ENCODE measurements around the gene DTNA.
"Not testable (repeated sequence)": the region's sequence is repeated elsewhere in the genome, so short reads cannot be mapped to it uniquely, and the experiment has no call there.

The DTNA gene

GRCh38 chr18:34913837-34914661 lies 204.0 kb downstream of the DTNA start:
- Mint-ChIP-seq H3K4me3 (no peak overlapping the region), H3K9me3 (no peaks in the 10 kb centered on the region), H3K27ac (no peak overlapping the region), H3K27me3 (peaks cover 2% of the 10 kb centered on the region), H3K4me1 (ENCODE audit: low read depth) (peaks cover 5% of the 10 kb centered on the region), H3K36me3 (ENCODE audit: low read depth) (no peaks in the 10 kb centered on the region)
- no peak for DNase-seq

- DNase-seq, result no peak
- Mint-ChIP-seq H3K4me1 (ENCODE audit: low read depth) (peaks cover under 1% of the 10 kb centered on the region), H3K27me3 (peaks cover 2% of the 10 kb centered on the region), H3K36me3 (ENCODE audit: low read depth) (no peaks in the 10 kb centered on the region), H3K4me3 (no peak overlapping the region), H3K27ac (no peak overlapping the region), H3K9me3 (no peaks in the 10 kb centered on the region)
Measured at GRCh38 chr18:34915046-34915445, 204.9 kb downstream of the DTNA start.

DNA sequence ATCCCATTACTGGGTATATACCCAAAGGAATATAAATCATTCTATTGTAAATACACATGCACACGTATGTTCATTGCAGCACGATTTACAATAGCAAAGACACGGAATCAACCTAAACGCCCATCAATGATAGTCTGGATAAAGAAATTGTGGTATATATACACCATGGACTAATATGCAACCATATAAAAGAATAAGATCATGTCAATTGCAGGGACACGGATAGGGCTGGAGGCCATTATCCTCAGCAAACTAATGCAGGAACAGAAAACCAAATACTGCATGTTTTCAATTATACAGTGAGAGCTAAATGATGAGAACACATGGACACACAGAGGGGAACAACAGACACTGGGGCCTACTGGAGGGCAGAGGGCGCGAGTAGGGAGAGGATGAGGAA lies 206.4 kb downstream of the DTNA start:
- not testable (repeated sequence) for H3K4me3 Mint-ChIP-seq; H3K27ac Mint-ChIP-seq; H3K27me3 Mint-ChIP-seq; H3K36me3 Mint-ChIP-seq (ENCODE audit: low read depth); H3K9me3 Mint-ChIP-seq; H3K4me1 Mint-ChIP-seq (ENCODE audit: low read depth); DNase-seq

DNA sequence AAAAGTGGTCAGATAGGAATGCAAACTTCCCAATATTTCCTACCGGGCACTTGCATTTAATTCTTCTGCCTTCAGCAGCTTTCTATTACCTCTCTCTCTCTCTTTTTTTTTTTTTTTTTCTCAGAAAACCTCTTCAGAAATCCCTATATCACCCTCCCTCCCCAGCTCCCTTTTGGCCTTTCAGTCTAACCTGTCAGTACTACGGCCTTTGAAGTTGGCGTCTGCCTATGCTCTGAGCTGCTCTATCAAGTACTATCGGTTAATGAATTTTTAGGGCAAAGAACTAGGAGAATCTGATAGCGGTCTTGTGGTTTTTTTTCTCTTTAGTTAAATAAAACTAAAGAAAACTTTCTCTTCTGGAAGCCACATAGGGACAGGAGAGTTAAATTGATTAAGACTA lies 208.8 kb downstream of the DTNA start:
- Mint-ChIP-seq H3K27me3 (peaks cover 11% of the 10 kb centered on the region), H3K4me1 (ENCODE audit: low read depth) (no peaks in the 10 kb centered on the region), H3K4me3 (no peak overlapping the region), H3K9me3 (no peaks in the 10 kb centered on the region), H3K36me3 (ENCODE audit: low read depth) (no peaks in the 10 kb centered on the region), H3K27ac (no peak overlapping the region)
- no peak for DNase-seq

GRCh38 chr18:34921226-34921625 lies 211.1 kb downstream of the DTNA start:
- Mint-ChIP-seq H3K4me1 (ENCODE audit: low read depth) (no peaks in the 10 kb centered on the region), H3K27ac (no peak overlapping the region), H3K36me3 (ENCODE audit: low read depth) (no peaks in the 10 kb centered on the region), H3K27me3 (peaks cover 9% of the 10 kb centered on the region), H3K9me3 (no peaks in the 10 kb centered on the region), H3K4me3 (no peak overlapping the region)
- no peak for DNase-seq

- Mint-ChIP-seq H3K27me3 (peaks cover 9% of the 10 kb centered on the region), H3K36me3 (ENCODE audit: low read depth) (no peaks in the 10 kb centered on the region), H3K4me3 (no peak overlapping the region), H3K4me1 (ENCODE audit: low read depth) (no peaks in the 10 kb centered on the region), H3K27ac (no peak overlapping the region), H3K9me3 (no peaks in the 10 kb centered on the region)
- no peak for DNase-seq
Measured at GRCh38 chr18:34921811-34922385, 211.8 kb downstream of the DTNA start.

GRCh38 chr18:34922594-34922993 lies 212.5 kb downstream of the DTNA start:
- not testable (repeated sequence) for H3K36me3 Mint-ChIP-seq (ENCODE audit: low read depth); H3K4me1 Mint-ChIP-seq (ENCODE audit: low read depth); H3K27me3 Mint-ChIP-seq; H3K27ac Mint-ChIP-seq; DNase-seq; H3K9me3 Mint-ChIP-seq; H3K4me3 Mint-ChIP-seq

DNA sequence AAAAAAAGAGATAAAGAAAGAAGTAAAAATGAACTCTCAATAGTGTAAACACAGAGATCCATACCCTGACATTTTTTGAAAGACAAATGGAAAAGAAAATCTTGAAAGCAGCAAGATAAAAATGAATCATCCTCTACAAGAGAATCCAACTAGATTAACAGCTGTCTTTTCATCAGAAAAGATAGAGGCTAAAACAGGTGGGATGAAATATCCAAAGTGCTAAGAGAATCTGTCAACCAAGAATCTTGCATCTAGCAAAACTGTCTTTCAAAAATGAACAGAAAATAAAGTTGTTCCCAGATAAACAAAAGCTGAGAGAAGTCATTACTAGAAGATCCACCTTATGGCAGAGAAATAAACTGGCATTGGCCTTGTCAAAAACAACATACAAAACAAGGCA lies 213.8 kb downstream of the DTNA start:
- Mint-ChIP-seq H3K4me3 (no peak overlapping the region), H3K36me3 (ENCODE audit: low read depth) (no peaks in the 10 kb centered on the region), H3K9me3 (no peaks in the 10 kb centered on the region), H3K27ac (no peak overlapping the region), H3K4me1 (ENCODE audit: low read depth) (no peaks in the 10 kb centered on the region), H3K27me3 (peaks cover 9% of the 10 kb centered on the region)
- DNase-seq, result no peak

DNA sequence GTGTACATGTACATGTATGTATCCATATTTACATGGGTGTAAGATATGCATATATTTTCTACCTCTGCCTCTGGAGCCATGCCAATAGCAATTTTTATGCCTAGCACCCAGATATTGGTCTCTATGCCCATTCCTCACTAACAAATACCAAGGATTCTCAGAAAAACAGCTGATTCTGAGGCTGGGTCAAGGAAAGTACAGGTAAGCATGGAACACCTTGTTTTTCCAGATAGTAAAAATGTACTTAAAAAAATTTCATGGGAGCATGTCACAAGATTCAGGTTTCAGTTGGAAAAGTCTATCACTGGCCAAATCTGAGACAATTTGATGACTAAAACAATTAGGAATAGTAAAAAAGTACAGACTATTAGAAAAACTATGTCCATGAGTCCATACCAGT lies 216.6 kb downstream of the DTNA start:
- no peaks in the 10 kb centered on the region for H3K9me3 Mint-ChIP-seq
- no peaks in the 10 kb centered on the region for H3K36me3 Mint-ChIP-seq (ENCODE audit: low read depth)
- no peaks in the 10 kb centered on the region for H3K4me1 Mint-ChIP-seq (ENCODE audit: low read depth)
- DNase-seq, result no peak
- peaks cover 4% of the 10 kb centered on the region for H3K27me3 Mint-ChIP-seq
- H3K4me3 Mint-ChIP-seq, result no peak overlapping the region
- no peak overlapping the region for H3K27ac Mint-ChIP-seq

GRCh38 chr18:34928088-34928753 lies 218.1 kb downstream of the DTNA start:
- Mint-ChIP-seq H3K9me3 (no peaks in the 10 kb centered on the region), H3K27ac (no peak overlapping the region), H3K4me1 (ENCODE audit: low read depth) (no peaks in the 10 kb centered on the region), H3K36me3 (ENCODE audit: low read depth) (no peaks in the 10 kb centered on the region), H3K27me3 (no peaks in the 10 kb centered on the region), H3K4me3 (no peak overlapping the region)
- DNase-seq, result no peak

DNA sequence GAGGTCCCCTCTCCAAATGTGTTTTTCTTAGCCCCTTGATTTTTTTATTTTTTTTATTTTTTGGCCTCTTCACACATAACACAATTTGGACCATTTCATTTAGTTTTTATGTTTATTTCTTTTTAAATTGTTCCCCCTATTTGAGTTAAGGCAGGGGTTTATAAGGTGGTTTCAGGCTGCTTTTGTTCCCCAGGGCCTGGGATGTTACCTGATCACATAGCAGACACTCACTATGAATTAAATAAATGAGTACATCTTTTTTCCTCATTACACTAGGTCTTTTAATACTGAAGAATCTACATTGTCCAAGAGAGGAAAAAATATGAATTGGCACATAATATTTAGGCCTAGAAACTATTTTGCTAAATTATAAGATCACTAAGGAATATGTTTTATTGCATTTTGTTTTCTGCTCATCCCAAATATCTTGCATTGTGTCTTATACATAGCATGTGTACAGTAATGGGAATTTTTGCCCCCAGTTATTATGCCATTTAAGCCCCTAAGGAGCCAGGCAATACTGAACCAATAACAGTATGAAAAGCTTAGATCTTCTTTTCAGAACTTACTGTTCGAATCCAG lies 218.7 kb downstream of the DTNA start:
- H3K36me3 Mint-ChIP-seq (ENCODE audit: low read depth), result no peaks in the 10 kb centered on the region
- H3K9me3 Mint-ChIP-seq, result no peaks in the 10 kb centered on the region
- no peaks in the 10 kb centered on the region for H3K27me3 Mint-ChIP-seq
- H3K4me3 Mint-ChIP-seq, result no peak overlapping the region
- no peaks in the 10 kb centered on the region for H3K4me1 Mint-ChIP-seq (ENCODE audit: low read depth)
- no peak overlapping the region for H3K27ac Mint-ChIP-seq
- DNase-seq, result no peak

- Mint-ChIP-seq H3K27ac (no peak overlapping the region), H3K9me3 (no peaks in the 10 kb centered on the region), H3K4me3 (no peak overlapping the region), H3K4me1 (ENCODE audit: low read depth) (no peaks in the 10 kb centered on the region), H3K27me3 (no peaks in the 10 kb centered on the region), H3K36me3 (ENCODE audit: low read depth) (no peaks in the 10 kb centered on the region)
- DNase-seq, result no peak
Measured at GRCh38 chr18:34929336-34929780, 219.3 kb downstream of the DTNA start.

- Mint-ChIP-seq H3K27me3 (peaks cover 4% of the 10 kb centered on the region), H3K9me3 (no peaks in the 10 kb centered on the region), H3K4me3 (no peak overlapping the region), H3K36me3 (ENCODE audit: low read depth) (no peaks in the 10 kb centered on the region), H3K4me1 (ENCODE audit: low read depth) (no peaks in the 10 kb centered on the region), H3K27ac (no peak overlapping the region)
- DNase-seq, result no peak
Measured at GRCh38 chr18:34932363-34932762, 222.3 kb downstream of the DTNA start.

GRCh38 chr18:34932792-34933466 lies 222.8 kb downstream of the DTNA start:
- H3K4me1 Mint-ChIP-seq (ENCODE audit: low read depth), result no peaks in the 10 kb centered on the region
- H3K36me3 Mint-ChIP-seq (ENCODE audit: low read depth), result no peaks in the 10 kb centered on the region
- H3K27ac Mint-ChIP-seq, result no peak overlapping the region
- H3K4me3 Mint-ChIP-seq, result no peak overlapping the region
- no peak for DNase-seq
- H3K27me3 Mint-ChIP-seq, result peaks cover 7% of the 10 kb centered on the region
- H3K9me3 Mint-ChIP-seq, result no peaks in the 10 kb centered on the region

Data from activated T-cell treated with anti-CD3 and anti-CD28 coated beads, Interleukin-2, amount 50 U/mL, for 24 hours (primary cell).